ENCODE data around the gene ITGA6.
A peak's percentile ranks its signal among the peaks of the same experiment; 100 is the strongest.

Gene ITGA6

DNA sequence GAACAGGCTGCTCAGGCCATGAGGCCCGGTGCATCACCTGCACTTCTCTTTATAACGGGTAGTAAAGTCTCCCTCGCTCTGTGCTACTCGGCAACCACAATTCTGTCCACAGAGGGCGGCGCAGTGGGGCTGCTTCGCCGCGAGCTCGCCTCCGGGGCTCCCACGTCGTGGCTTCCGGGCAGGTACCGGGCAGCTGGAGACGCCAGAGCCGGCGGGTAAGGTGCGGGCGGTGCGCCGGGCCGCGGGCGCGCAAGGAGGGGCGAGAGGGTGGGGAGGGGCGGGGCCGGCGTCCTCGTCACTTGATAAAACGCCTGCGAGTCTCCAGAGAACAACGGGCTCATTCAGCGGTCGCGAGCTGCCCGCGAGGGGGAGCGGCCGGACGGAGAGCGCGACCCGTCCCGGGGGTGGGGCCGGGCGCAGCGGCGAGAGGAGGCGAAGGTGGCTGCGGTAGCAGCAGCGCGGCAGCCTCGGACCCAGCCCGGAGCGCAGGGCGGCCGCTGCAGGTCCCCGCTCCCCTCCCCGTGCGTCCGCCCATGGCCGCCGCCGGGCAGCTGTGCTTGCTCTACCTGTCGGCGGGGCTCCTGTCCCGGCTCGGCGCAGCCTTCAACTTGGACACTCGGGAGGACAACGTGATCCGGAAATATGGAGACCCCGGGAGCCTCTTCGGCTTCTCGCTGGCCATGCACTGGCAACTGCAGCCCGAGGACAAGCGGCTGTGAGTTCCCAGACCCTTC, at the start of gene ITGA6:
Gene ITGA6 (plus strand): TSS at position 331 of the 734 bp plus-strand sequence.
- Mint-ChIP-seq H3K4me3 (peak within 1 kb of the TSS; percentile 78), H3K4me1 (ENCODE audit: low read depth) (peaks cover 42% of the 10 kb centered on the region), H3K27ac (no peak within 1 kb of the TSS)

DNA sequence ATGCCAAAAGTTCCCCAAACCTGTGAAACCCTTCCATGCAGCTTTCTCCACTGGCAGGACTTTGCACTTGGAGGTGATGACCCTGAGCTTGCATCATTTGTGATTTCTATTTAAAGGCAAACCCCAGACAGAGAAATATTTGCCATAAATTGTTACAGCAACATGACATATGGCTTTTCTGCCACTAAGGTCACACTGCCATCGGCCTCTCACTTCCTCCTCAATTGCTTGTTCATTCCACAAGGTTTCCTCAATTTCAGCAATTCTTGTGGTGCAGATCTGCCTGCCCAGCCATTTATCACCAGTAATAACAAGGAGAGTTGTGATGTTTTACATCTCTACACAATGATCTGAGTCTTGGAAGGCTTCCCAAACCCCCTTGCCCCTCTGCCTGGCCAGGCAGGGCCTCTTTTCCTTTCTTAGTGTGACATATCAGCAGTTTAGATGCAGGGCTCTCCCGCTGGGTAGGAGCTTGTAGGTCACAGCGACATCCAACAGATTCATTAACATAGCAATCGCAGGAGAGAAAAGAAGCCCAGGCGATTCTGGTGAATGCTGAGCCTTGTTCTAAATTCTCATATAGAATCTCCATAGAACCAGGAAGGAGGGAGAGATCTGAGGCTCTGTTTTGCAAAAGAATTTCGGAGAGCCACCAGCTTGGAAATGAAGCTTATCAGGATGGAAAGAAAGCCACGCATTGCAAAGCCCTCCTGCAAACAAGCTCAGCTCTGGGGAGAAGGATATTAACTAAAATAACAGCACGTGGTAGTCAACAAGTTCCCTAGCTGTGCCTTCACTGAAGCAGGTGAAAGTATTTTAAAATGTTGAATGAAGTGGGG, 46.7 kb upstream of the ITGA6 start:
- Mint-ChIP-seq H3K27ac (no peak overlapping the region), H3K4me1 (ENCODE audit: low read depth) (no peaks in the 10 kb centered on the region), H3K27me3 (ENCODE audit: low read depth) (peaks cover 8% of the 10 kb centered on the region), H3K4me3 (no peak overlapping the region), H3K36me3 (ENCODE audit: low read depth) (peaks cover 6% of the 10 kb centered on the region), H3K9me3 (peaks cover 16% of the 10 kb centered on the region)

More for the DNA sequence above, at the start of gene ITGA6:
- Mint-ChIP-seq H3K9me3 (no peaks in the 10 kb centered on the region), H3K27me3 (ENCODE audit: low read depth) (peaks cover 51% of the 10 kb centered on the region), H3K36me3 (ENCODE audit: low read depth) (peaks cover 15% of the 10 kb centered on the region)

DNA sequence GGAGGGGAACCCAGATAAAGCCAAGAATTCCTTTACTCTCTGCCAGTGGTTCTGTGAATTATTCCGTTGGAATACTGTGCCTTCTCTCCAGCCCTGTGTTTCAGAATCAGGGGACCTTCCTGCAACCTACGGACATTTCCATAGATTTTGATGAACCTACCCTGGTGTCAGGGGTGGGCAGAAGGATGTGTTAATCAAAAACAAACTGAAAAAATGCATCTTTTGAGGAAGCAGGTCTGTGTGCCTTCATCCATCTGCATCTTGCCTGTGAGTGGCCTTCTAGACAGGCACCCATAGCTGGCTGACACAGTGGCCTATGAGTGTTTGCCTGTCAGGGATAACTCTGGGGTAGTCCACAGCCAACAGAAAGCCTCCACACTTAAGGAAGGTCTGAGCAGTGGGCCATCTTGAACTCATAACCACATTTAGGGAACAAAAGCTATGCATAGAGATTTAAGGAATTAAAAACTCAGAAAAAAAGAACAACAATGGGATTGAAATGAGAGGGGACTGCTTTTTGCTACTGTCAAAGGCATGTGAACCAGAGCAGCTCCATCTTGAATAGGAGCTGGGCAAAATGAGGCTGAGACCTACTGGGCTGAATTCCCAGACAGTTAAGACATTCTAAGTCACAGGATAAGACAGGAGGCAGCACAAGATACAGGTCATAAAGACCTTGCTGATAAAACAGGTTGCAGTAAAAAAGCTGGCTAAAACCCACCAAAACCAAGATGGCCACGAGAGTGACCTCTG, 45.9 kb upstream of the ITGA6 start:
- H3K9me3 Mint-ChIP-seq, result peaks cover 16% of the 10 kb centered on the region
- H3K4me1 Mint-ChIP-seq (ENCODE audit: low read depth), result no peaks in the 10 kb centered on the region
- H3K4me3 Mint-ChIP-seq, result no peak overlapping the region
- H3K27ac Mint-ChIP-seq, result no peak overlapping the region
- peaks cover under 1% of the 10 kb centered on the region for H3K27me3 Mint-ChIP-seq (ENCODE audit: low read depth)
- peaks cover 6% of the 10 kb centered on the region for H3K36me3 Mint-ChIP-seq (ENCODE audit: low read depth)

GRCh38 chr2:172387361-172387760, 40.0 kb upstream of the ITGA6 start:
- no peak overlapping the region for H3K27ac Mint-ChIP-seq
- no peaks in the 10 kb centered on the region for H3K27me3 Mint-ChIP-seq (ENCODE audit: low read depth)
- H3K4me1 Mint-ChIP-seq (ENCODE audit: low read depth), result no peaks in the 10 kb centered on the region
- no peaks in the 10 kb centered on the region for H3K36me3 Mint-ChIP-seq (ENCODE audit: low read depth)
- no peak overlapping the region for H3K4me3 Mint-ChIP-seq
- no peaks in the 10 kb centered on the region for H3K9me3 Mint-ChIP-seq

DNA sequence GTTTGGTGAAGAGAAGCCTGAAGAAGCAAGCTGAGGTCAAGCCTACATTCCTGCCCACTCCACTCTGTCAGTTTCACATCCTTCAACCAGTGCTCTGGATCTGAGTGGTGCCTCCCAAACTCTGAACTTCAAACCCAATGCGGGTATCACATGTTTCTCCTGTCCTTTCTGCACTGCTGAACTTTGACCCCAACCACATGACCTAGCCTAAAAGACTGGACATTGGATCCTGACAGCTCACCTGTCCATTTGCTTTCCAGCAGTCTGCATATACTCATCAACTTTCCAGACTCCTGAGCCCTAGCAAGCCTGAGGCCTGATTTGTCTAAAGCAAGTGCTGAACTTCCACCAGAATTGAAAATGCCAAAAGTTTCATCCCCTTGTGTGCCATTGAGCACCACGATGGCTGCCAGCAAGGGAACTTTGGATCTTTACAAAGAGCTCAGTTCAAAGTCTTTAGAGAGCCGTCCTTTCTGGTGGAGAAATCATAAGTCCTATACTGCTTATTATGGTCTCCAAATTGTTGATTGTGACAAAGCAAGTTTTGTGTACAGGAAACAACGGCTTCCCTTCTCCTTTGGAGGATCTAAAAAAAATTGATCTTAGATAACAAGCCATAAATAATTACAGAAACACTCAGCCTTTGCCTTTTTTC, 37.6 kb upstream of the ITGA6 start:
- Mint-ChIP-seq H3K4me1 (ENCODE audit: low read depth) (no peaks in the 10 kb centered on the region), H3K9me3 (no peaks in the 10 kb centered on the region), H3K27ac (no peak overlapping the region), H3K36me3 (ENCODE audit: low read depth) (no peaks in the 10 kb centered on the region), H3K4me3 (no peak overlapping the region), H3K27me3 (ENCODE audit: low read depth) (no peaks in the 10 kb centered on the region)

GRCh38 chr2:172394002-172394401, 33.4 kb upstream of the ITGA6 start:
- no peaks in the 10 kb centered on the region for H3K9me3 Mint-ChIP-seq
- no peak overlapping the region for H3K27ac Mint-ChIP-seq

GRCh38 chr2:172395503-172395902, 31.9 kb upstream of the ITGA6 start:
- Mint-ChIP-seq H3K36me3 (ENCODE audit: low read depth) (no peaks in the 10 kb centered on the region), H3K27ac (no peak overlapping the region), H3K4me3 (no peak overlapping the region), H3K4me1 (ENCODE audit: low read depth) (no peaks in the 10 kb centered on the region), H3K27me3 (ENCODE audit: low read depth) (peaks cover 8% of the 10 kb centered on the region), H3K9me3 (no peaks in the 10 kb centered on the region)

More at GRCh38 chr2:172394002-172394401, 33.4 kb upstream of the ITGA6 start:
- H3K27me3 Mint-ChIP-seq (ENCODE audit: low read depth), result peaks cover 8% of the 10 kb centered on the region
- H3K4me3 Mint-ChIP-seq, result no peak overlapping the region
- no peaks in the 10 kb centered on the region for H3K4me1 Mint-ChIP-seq (ENCODE audit: low read depth)
- no peaks in the 10 kb centered on the region for H3K36me3 Mint-ChIP-seq (ENCODE audit: low read depth)

- no peaks in the 10 kb centered on the region for H3K36me3 Mint-ChIP-seq (ENCODE audit: low read depth)
- no peaks in the 10 kb centered on the region for H3K9me3 Mint-ChIP-seq
- H3K4me1 Mint-ChIP-seq (ENCODE audit: low read depth), result no peaks in the 10 kb centered on the region
- H3K4me3 Mint-ChIP-seq, result no peak overlapping the region
- no peak overlapping the region for H3K27ac Mint-ChIP-seq
- H3K27me3 Mint-ChIP-seq (ENCODE audit: low read depth), result peaks cover 8% of the 10 kb centered on the region
Measured at GRCh38 chr2:172397148-172397834, 30.1 kb upstream of the ITGA6 start.

DNA sequence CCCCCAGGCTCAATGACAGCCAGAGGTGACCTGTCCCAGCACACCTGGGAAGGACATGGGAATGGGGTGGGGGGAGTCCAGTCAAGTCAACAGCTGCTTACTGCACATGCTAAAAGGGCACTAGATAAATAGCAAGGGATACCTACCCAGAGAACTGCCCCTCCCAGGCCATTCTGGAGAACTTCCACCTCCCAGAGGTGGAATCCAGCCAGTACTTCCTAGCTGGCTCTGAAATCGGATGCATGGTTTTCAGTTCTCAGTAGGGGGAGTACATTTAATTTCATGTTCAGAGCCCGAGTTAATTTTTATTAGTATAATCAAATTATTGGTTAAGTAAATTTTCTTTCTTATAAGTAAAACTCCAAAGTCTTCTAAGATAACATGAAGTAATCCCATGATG, 28.9 kb upstream of the ITGA6 start:
- Mint-ChIP-seq H3K4me3 (no peak overlapping the region), H3K27me3 (ENCODE audit: low read depth) (peaks cover 8% of the 10 kb centered on the region), H3K9me3 (no peaks in the 10 kb centered on the region), H3K36me3 (ENCODE audit: low read depth) (no peaks in the 10 kb centered on the region), H3K4me1 (ENCODE audit: low read depth) (no peaks in the 10 kb centered on the region), H3K27ac (no peak overlapping the region)

DNA sequence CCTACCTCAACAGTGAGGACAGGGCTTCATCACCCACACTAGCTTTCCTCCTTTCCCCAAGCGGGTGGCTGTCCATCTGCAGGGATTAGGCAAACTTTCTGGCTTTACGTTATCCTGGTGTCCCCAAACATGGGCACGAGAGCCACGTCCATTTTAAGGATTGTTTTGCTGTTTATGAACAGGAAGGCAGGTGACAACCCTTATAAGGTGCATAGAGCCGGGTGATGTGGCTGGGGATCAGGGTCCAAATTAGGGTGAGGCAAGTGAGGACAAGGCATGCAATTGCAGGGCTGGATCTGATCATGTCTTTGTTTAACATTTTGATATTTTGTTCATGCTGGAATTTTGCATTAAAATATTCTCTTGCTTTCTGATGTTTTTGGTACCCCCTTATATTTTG, 27.6 kb upstream of the ITGA6 start:
- Mint-ChIP-seq H3K27ac (no peak overlapping the region), H3K36me3 (ENCODE audit: low read depth) (no peaks in the 10 kb centered on the region), H3K4me1 (ENCODE audit: low read depth) (no peaks in the 10 kb centered on the region), H3K27me3 (ENCODE audit: low read depth) (peaks cover 12% of the 10 kb centered on the region), H3K4me3 (no peak overlapping the region), H3K9me3 (no peaks in the 10 kb centered on the region)

- Mint-ChIP-seq H3K4me3 (no peak overlapping the region), H3K4me1 (ENCODE audit: low read depth) (no peaks in the 10 kb centered on the region), H3K9me3 (no peaks in the 10 kb centered on the region), H3K27me3 (ENCODE audit: low read depth) (peaks cover 13% of the 10 kb centered on the region), H3K36me3 (ENCODE audit: low read depth) (no peaks in the 10 kb centered on the region), H3K27ac (no peak overlapping the region)
Measured at GRCh38 chr2:172402198-172402597, 25.2 kb upstream of the ITGA6 start.

GRCh38 chr2:172403402-172403801, 24.0 kb upstream of the ITGA6 start:
- H3K27me3 Mint-ChIP-seq (ENCODE audit: low read depth), result peaks cover 19% of the 10 kb centered on the region
- H3K4me3 Mint-ChIP-seq, result no peak overlapping the region
- H3K36me3 Mint-ChIP-seq (ENCODE audit: low read depth), result no peaks in the 10 kb centered on the region
- no peaks in the 10 kb centered on the region for H3K9me3 Mint-ChIP-seq
- H3K4me1 Mint-ChIP-seq (ENCODE audit: low read depth), result no peaks in the 10 kb centered on the region
- H3K27ac Mint-ChIP-seq, result no peak overlapping the region

GRCh38 chr2:172403881-172404468, 23.4 kb upstream of the ITGA6 start:
- Mint-ChIP-seq H3K4me1 (ENCODE audit: low read depth) (no peaks in the 10 kb centered on the region), H3K9me3 (no peaks in the 10 kb centered on the region), H3K36me3 (ENCODE audit: low read depth) (no peaks in the 10 kb centered on the region), H3K4me3 (no peak overlapping the region), H3K27me3 (ENCODE audit: low read depth) (peaks cover 25% of the 10 kb centered on the region), H3K27ac (no peak overlapping the region)
